ENCODE data around the gene PI4K2A.

DNA sequence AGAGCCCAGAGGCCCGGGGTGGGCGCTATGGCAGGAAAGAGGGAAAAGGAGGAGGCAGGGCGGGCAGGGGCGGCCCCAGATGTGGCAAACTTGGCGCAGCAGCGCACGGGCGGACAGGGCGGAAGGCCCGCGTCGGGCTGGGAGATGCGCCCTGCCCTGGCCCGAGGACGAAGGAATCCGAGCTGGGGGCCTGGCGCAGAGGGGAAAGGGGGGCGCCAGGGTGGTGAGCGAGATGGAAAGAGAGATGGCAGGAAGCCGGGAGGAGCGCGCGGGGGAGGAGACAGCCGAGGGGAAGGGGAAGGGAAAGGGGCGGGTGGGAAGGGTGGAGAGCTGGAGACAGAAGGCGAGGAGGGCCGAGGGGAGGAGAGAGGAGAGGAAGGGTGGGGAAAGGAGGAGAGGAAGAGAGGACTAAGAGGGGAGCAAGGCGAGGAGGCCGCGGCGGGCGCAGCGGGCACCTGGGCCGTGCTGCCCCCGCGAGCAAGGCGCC, 72.9 kb downstream of the PI4K2A start, which contains the start of gene MARVELD1:
- no peak for TF ChIP-seq EZH2 (IDR thresholded peaks at IDR 0.05; ENCODE audit: low read length, missing control alignments)
- TF ChIP-seq, protein P1, sequence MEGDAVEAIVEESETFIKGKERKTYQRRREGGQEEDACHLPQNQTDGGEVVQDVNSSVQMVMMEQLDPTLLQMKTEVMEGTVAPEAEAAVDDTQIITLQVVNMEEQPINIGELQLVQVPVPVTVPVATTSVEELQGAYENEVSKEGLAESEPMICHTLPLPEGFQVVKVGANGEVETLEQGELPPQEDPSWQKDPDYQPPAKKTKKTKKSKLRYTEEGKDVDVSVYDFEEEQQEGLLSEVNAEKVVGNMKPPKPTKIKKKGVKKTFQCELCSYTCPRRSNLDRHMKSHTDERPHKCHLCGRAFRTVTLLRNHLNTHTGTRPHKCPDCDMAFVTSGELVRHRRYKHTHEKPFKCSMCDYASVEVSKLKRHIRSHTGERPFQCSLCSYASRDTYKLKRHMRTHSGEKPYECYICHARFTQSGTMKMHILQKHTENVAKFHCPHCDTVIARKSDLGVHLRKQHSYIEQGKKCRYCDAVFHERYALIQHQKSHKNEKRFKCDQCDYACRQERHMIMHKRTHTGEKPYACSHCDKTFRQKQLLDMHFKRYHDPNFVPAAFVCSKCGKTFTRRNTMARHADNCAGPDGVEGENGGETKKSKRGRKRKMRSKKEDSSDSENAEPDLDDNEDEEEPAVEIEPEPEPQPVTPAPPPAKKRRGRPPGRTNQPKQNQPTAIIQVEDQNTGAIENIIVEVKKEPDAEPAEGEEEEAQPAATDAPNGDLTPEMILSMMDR (conservative IDR thresholded peaks at IDR 0.05 in 1 of 2, IDR thresholded peaks at IDR 0.05 in 1 of 2; ENCODE audit: low read depth in 1 of 2, low read length in 2 of 2), result no peak

Data from fibroblast of lung (primary cell).